DOHH2 (cell line): ENCODE results near the gene NUTM2G.

Experiments
- EZH2phosphoT487 ChIP-seq: fragments of 200-600 bp; sonication (generic); IDR thresholded peaks from 2 replicates; pipeline ENCODE4 v1.6.1; 2017; ENCODE audit warnings: borderline replicate concordance, mild to moderate bottlenecking, antibody characterized with exemption, low read length, moderate library complexity, mixed read lengths
- TF ChIP-seq, protein P1 (sequence below): fragments of 200-600 bp; sonication (generic); IDR thresholded peaks from one replicate; pipeline ENCODE4 v1.5.1; 2014; ENCODE audit warnings: antibody characterized with exemption, mild to moderate bottlenecking, low read depth, low read length; ENCODE audit not compliant: poor library complexity, severe bottlenecking

GRCh38 chr9:96892131-96892530 is 36.5 kb upstream of the NUTM2G start:
- TF ChIP-seq, protein P1, sequence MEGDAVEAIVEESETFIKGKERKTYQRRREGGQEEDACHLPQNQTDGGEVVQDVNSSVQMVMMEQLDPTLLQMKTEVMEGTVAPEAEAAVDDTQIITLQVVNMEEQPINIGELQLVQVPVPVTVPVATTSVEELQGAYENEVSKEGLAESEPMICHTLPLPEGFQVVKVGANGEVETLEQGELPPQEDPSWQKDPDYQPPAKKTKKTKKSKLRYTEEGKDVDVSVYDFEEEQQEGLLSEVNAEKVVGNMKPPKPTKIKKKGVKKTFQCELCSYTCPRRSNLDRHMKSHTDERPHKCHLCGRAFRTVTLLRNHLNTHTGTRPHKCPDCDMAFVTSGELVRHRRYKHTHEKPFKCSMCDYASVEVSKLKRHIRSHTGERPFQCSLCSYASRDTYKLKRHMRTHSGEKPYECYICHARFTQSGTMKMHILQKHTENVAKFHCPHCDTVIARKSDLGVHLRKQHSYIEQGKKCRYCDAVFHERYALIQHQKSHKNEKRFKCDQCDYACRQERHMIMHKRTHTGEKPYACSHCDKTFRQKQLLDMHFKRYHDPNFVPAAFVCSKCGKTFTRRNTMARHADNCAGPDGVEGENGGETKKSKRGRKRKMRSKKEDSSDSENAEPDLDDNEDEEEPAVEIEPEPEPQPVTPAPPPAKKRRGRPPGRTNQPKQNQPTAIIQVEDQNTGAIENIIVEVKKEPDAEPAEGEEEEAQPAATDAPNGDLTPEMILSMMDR: no peak
- no peak for TF ChIP-seq EZH2phosphoT487
